Forelimb muscle (tissue), 1 donor: ENCODE results near the gene FIBP. TPM values are rescaled to one million over a fixed set of nuclear protein-coding genes. Genes with fewer than 3 reads are reported as not detected.
"Not testable (repeated sequence)": the region's sequence is repeated elsewhere in the genome, so short reads cannot be mapped to it uniquely, and the experiment has no call there.

Experiments
- DNase-seq: peaks from one replicate; pipeline ENCODE4 v3.0.0-alpha.2; 2013; ENCODE audit warnings: low read depth
- polyA plus RNA-seq: library from polyadenylated mRNA; unstranded; fragments of 120-200 nt; gene quantifications from one replicate; pipeline ENCODE4 v1.2.1, GENCODE V29; 2013; ENCODE audit not compliant: insufficient read length

Gene FIBP
- polyA plus RNA-seq, 1 donor: 55.8 TPM

- no peak for DNase-seq
Measured at GRCh38 chr11:65849366-65849765, 38.9 kb downstream of the FIBP start.

- DNase-seq: not testable (repeated sequence)
Measured at GRCh38 chr11:65848693-65849092, 39.6 kb downstream of the FIBP start.

GRCh38 chr11:65847746-65848145, 40.5 kb downstream of the FIBP start:
- no peak for DNase-seq

GRCh38 chr11:65844231-65844872, 43.9 kb downstream of the FIBP start:
- no peak for DNase-seq

GRCh38 chr11:65843811-65844210, 44.5 kb downstream of the FIBP start:
- DNase-seq: no peak

GRCh38 chr11:65842144-65842543, 46.1 kb downstream of the FIBP start:
- no peak for DNase-seq

- DNase-seq: no peak
Measured at GRCh38 chr11:65834202-65834601, 54.1 kb downstream of the FIBP start.

Other genes with a start within 250 kb of the FIBP start
- gene RELA, start 225.6 kb downstream of the FIBP start, polyA plus RNA-seq: 42.1 TPM
- gene KAT5, start 176.2 kb downstream of the FIBP start, polyA plus RNA-seq: 38.0 TPM
- 30.2 TPM for gene RNASEH2C, start 167.7 kb downstream of the FIBP start, polyA plus RNA-seq
- 1.5 TPM for gene AP5B1, start 107.5 kb downstream of the FIBP start, polyA plus RNA-seq
- gene OVOL1, start 101.4 kb downstream of the FIBP start, polyA plus RNA-seq: not detected
- gene SNX32, start 54.5 kb downstream of the FIBP start, polyA plus RNA-seq: 1.8 TPM
- gene CFL1, start 30.3 kb downstream of the FIBP start, polyA plus RNA-seq: 578 TPM
- gene MUS81, start 28.0 kb downstream of the FIBP start, polyA plus RNA-seq: 43.9 TPM
- gene EFEMP2, start 15.7 kb downstream of the FIBP start, polyA plus RNA-seq: 82.6 TPM
- 1.3 TPM for gene CTSW, start 8.6 kb downstream of the FIBP start, polyA plus RNA-seq
- gene CCDC85B, start 2.2 kb upstream of the FIBP start, polyA plus RNA-seq: 14.7 TPM
- gene FOSL1, start 11.9 kb upstream of the FIBP start, polyA plus RNA-seq: not detected
- 33.1 TPM for gene C11orf68, start 30.6 kb upstream of the FIBP start, polyA plus RNA-seq
- gene DRAP1, start 31.0 kb upstream of the FIBP start, polyA plus RNA-seq: 74.8 TPM
- gene TSGA10IP, start 57.0 kb upstream of the FIBP start, polyA plus RNA-seq: 0.25 TPM
- gene SART1, start 73.3 kb upstream of the FIBP start, polyA plus RNA-seq: 36.2 TPM
- 18.5 TPM for gene EIF1AD, start 113.7 kb upstream of the FIBP start, polyA plus RNA-seq
- 218 TPM for gene BANF1, start 114.0 kb upstream of the FIBP start, polyA plus RNA-seq
- gene CST6, start 123.5 kb upstream of the FIBP start, polyA plus RNA-seq: not detected
- 0.27 TPM for gene CATSPER1, start 138.0 kb upstream of the FIBP start, polyA plus RNA-seq
- gene GAL3ST3, start 160.7 kb upstream of the FIBP start, polyA plus RNA-seq: 0.78 TPM
- 121 TPM for gene SF3B2, start 163.9 kb upstream of the FIBP start, polyA plus RNA-seq
- 28.3 TPM for gene PACS1, start 181.8 kb upstream of the FIBP start, polyA plus RNA-seq